Dermis blood vessel endothelial cell (primary cell): ENCODE data around the gene CCT2. TPM values are rescaled to one million over a fixed set of nuclear protein-coding genes. Genes with fewer than 3 reads are reported as not detected.

ENCODE experiments used
- DNase-seq: peaks from one replicate; pipeline ENCODE4 v3.0.0; 2010
- total RNA-seq: library from RNA; depleted of rRNA; stranded (reverse); fragments of >200 nt; gene quantifications from 2 replicates; pipeline ENCODE4 v1.2.3, GENCODE V29; 2014

CCT2 gene
- total RNA-seq, result 223 and 259 TPM in 2 replicates

GRCh38 chr12:69585189-69586062, at the start of gene CCT2:
Gene CCT2 (plus strand): TSS chr12:69585459. CDS start chr12:69585522, 63 bp downstream.
- DNase-seq, result peak; percentile 97

- DNase-seq, result no peak
These were observed 44.3 kb upstream of the CCT2 start for GRCh38 chr12:69540987-69541386.

GRCh38 chr12:69544087-69544486, 41.2 kb upstream of the CCT2 start:
- no peak for DNase-seq

GRCh38 chr12:69545081-69545480, 40.2 kb upstream of the CCT2 start:
- no peak for DNase-seq

GRCh38 chr12:69546693-69547438, 38.4 kb upstream of the CCT2 start:
- DNase-seq, result no peak

- DNase-seq, result no peak
These were observed 36.6 kb upstream of the CCT2 start for GRCh38 chr12:69548687-69549086.

GRCh38 chr12:69550569-69551350, 34.5 kb upstream of the CCT2 start:
- DNase-seq, result no peak

GRCh38 chr12:69553628-69554248, 31.5 kb upstream of the CCT2 start:
- peak; percentile 79 for DNase-seq

GRCh38 chr12:69555461-69555860, 29.8 kb upstream of the CCT2 start:
- no peak for DNase-seq

GRCh38 chr12:69556383-69556782, 28.9 kb upstream of the CCT2 start:
- no peak for DNase-seq

GRCh38 chr12:69563166-69563762, 22.0 kb upstream of the CCT2 start:
- DNase-seq, result no peak

- DNase-seq, result no peak
These were observed 18.7 kb upstream of the CCT2 start for GRCh38 chr12:69566603-69567002.

GRCh38 chr12:69569236-69569635, 16.0 kb upstream of the CCT2 start:
- DNase-seq, result no peak

- no peak for DNase-seq
These were observed 15.2 kb upstream of the CCT2 start for GRCh38 chr12:69570000-69570516.

- DNase-seq, result peak; percentile 85
These were observed 14.5 kb upstream of the CCT2 start for GRCh38 chr12:69570545-69571399.

GRCh38 chr12:69575346-69575745, 9.9 kb upstream of the CCT2 start:
- no peak for DNase-seq

GRCh38 chr12:69578283-69578682, 7.0 kb upstream of the CCT2 start:
- DNase-seq, result no peak

- DNase-seq, result no peak
These were observed 6.2 kb upstream of the CCT2 start for GRCh38 chr12:69579029-69579428.

- no peak for DNase-seq
These were observed 5.2 kb upstream of the CCT2 start for GRCh38 chr12:69580074-69580473.

GRCh38 chr12:69583203-69583602, 2.1 kb upstream of the CCT2 start:
- DNase-seq, result no peak

GRCh38 chr12:69588527-69588926, 3.3 kb downstream of the CCT2 start:
- no peak for DNase-seq
